GM23338 (cell line): Measurements from ENCODE around the gene BAIAP2. TPM values are rescaled to one million over a fixed set of nuclear protein-coding genes. Genes with fewer than 3 reads are reported as not detected.

ENCODE experiments used
- ATAC-seq: fragments of 200-7000 bp; cut with Tn5 transposase; 3 replicates; pipeline ENCODE4 v1.9.1; 2020
- DNase-seq: peaks from one replicate; pipeline ENCODE4 v3.0.0-alpha.2; 2015; ENCODE audit warnings: low spot score
- H2AFZ ChIP-seq: fragments of 200-600 bp; sonication (generic); 2 replicates; pipeline ENCODE4 v1.8.0; 2016; ENCODE audit warnings: antibody characterized with exemption, mild to moderate bottlenecking, moderate library complexity
- H3F3A ChIP-seq: fragments of 200-600 bp; sonication (generic); replicated peaks from 2 replicates; pipeline ENCODE4 v1.8.0; 2017; ENCODE audit warnings: antibody characterized with exemption, mixed run types, low read depth
- H3K27ac ChIP-seq: fragments of 200-600 bp; sonication (generic); 2 replicates; pipeline ENCODE4 v1.6.1; 2016; ENCODE audit warnings: low read depth
- H3K27me3 ChIP-seq: fragments of 200-600 bp; sonication (generic); 2 replicates; pipeline ENCODE4 v1.8.0; 2016; ENCODE audit warnings: mild to moderate bottlenecking, mixed run types, moderate library complexity; ENCODE audit not compliant: insufficient read depth
- H3K36me3 ChIP-seq: fragments of 200-600 bp; sonication (generic); 2 replicates; pipeline ENCODE4 v1.8.0; 2016; ENCODE audit warnings: mild to moderate bottlenecking; ENCODE audit not compliant: insufficient read depth
- H3K4me1 ChIP-seq: fragments of 200-600 bp; sonication (generic); 2 replicates; pipeline ENCODE4 v1.8.0; 2016; ENCODE audit warnings: mild to moderate bottlenecking, moderate library complexity; ENCODE audit not compliant: insufficient read depth
- H3K4me2 ChIP-seq: fragments of 200-600 bp; sonication (generic); 2 replicates; pipeline ENCODE4 v1.7.1; 2017; ENCODE audit warnings: mixed run types
- H3K4me3 ChIP-seq: fragments of 200-600 bp; sonication (generic); 2 replicates; pipeline ENCODE4 v1.6.1; 2016; ENCODE audit warnings: mixed run types
- H3K79me2 ChIP-seq: fragments of 200-600 bp; sonication (generic); replicated peaks from 2 replicates; pipeline ENCODE4 v1.8.0; 2017; ENCODE audit warnings: mild to moderate bottlenecking; ENCODE audit not compliant: insufficient read depth
- H3K9me2 ChIP-seq: fragments of 200-600 bp; sonication (generic); 2 replicates; pipeline ENCODE4 v1.8.0; 2017; ENCODE audit not compliant: insufficient read depth
- H4K20me1 ChIP-seq: fragments of 200-600 bp; sonication (generic); replicated peaks from 2 replicates; pipeline ENCODE4 v1.8.0; 2017; ENCODE audit warnings: mild to moderate bottlenecking; ENCODE audit not compliant: insufficient read depth
- H3K27ac Mint-ChIP-seq: 2 replicates; pipeline ENCODE4 v1.8.0; 2020; ENCODE audit warnings: inconsistent platforms, mild to moderate bottlenecking, moderate library complexity, mixed read lengths
- H3K27me3 Mint-ChIP-seq: 3 replicates; pipeline ENCODE4 v1.8.0; 2022; ENCODE audit warnings: low read depth, mild to moderate bottlenecking, moderate library complexity, mixed read lengths, inconsistent platforms; ENCODE audit not compliant: insufficient read depth, poor library complexity
- H3K36me3 Mint-ChIP-seq: 3 replicates; pipeline ENCODE4 v1.8.0; 2021; ENCODE audit warnings: low read depth, mild to moderate bottlenecking, inconsistent platforms, moderate library complexity, mixed read lengths
- H3K4me1 Mint-ChIP-seq: 3 replicates; pipeline ENCODE4 v1.8.0; 2020; ENCODE audit warnings: mild to moderate bottlenecking, inconsistent platforms, mixed read lengths
- H3K4me3 Mint-ChIP-seq: 3 replicates; pipeline ENCODE4 v1.8.0; 2021; ENCODE audit warnings: moderate library complexity, mild to moderate bottlenecking, inconsistent platforms, mixed read lengths
- H3K9me3 Mint-ChIP-seq: 3 replicates; pipeline ENCODE4 v1.8.0; 2020; ENCODE audit warnings: moderate library complexity, mild to moderate bottlenecking, inconsistent platforms, mixed read lengths
- EZH2phosphoT487 ChIP-seq: fragments of 200-600 bp; sonication (generic); IDR thresholded peaks from one replicate; pipeline ENCODE4 v1.8.1; 2018; ENCODE audit warnings: antibody characterized with exemption; ENCODE audit not compliant: unreplicated experiment
- JUNB ChIP-seq: IDR thresholded peaks from one replicate; pipeline ENCODE4 v1.6.1; 2016; ENCODE audit warnings: antibody characterized with exemption; ENCODE audit not compliant: unreplicated experiment
- POLR2AphosphoS5 ChIP-seq: IDR thresholded peaks from 2 replicates; pipeline ENCODE4 v1.6.1; 2016; ENCODE audit warnings: antibody characterized with exemption, low read depth
- STAT1 ChIP-seq: IDR thresholded peaks from one replicate; pipeline ENCODE4 v1.6.1; 2016; ENCODE audit warnings: antibody characterized with exemption; ENCODE audit not compliant: unreplicated experiment
- ZNF331 ChIP-seq: fragments of 250-450 bp; sonication (Bioruptor Pico); IDR thresholded peaks from 2 replicates; pipeline ENCODE4 v1.5.0; 2020; ENCODE audit warnings: low read depth, mild to moderate bottlenecking, moderate library complexity
- polyA plus RNA-seq: library from polyadenylated mRNA; unstranded; fragments of >200 nt; fragmentation: Nextera tagmentation; extraction: Ambion mirVana; gene quantifications from 2 replicates; pipeline ENCODE4 v1.2.1, GENCODE V29; 2016
- total RNA-seq: library from RNA; depleted of rRNA; stranded (reverse); fragments of >200 nt; shearing (Covaris generic); gene quantifications from 2 replicates; pipeline ENCODE4 v1.2.3, GENCODE V29; 2014
- TF ChIP-seq, protein P1 (sequence below): fragments of 250-450 bp; sonication (Bioruptor Pico); IDR thresholded peaks from 2 replicates; pipeline ENCODE4 v1.5.0; 2020; ENCODE audit warnings: mild to moderate bottlenecking, moderate library complexity

Gene BAIAP2
- total and polyA plus RNA-seq, 2 experiments from 2014 or later: 21.7 to 22.7 TPM

DNA sequence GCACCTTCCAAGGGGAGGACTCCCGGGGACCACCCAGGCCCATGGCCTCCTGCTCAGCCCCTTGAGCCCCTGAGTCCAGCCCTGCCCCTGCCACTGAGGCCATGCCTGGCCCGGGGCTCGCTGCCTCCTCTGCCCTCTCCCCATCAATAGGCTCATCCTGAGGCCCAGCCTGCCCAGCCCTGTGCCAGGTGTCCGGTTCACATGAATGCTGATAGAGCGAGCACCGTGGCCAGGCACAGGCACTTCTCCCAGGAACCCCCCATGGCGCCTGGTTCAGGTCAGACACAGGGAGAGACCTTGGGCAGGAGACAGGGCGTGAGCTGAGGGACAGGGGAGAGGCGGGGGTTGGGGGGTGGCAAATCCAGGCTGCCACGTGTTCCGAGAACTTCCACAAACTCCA lies 127.5 kb downstream of the BAIAP2 start (continued):
- no peak for TF ChIP-seq STAT1

DNA sequence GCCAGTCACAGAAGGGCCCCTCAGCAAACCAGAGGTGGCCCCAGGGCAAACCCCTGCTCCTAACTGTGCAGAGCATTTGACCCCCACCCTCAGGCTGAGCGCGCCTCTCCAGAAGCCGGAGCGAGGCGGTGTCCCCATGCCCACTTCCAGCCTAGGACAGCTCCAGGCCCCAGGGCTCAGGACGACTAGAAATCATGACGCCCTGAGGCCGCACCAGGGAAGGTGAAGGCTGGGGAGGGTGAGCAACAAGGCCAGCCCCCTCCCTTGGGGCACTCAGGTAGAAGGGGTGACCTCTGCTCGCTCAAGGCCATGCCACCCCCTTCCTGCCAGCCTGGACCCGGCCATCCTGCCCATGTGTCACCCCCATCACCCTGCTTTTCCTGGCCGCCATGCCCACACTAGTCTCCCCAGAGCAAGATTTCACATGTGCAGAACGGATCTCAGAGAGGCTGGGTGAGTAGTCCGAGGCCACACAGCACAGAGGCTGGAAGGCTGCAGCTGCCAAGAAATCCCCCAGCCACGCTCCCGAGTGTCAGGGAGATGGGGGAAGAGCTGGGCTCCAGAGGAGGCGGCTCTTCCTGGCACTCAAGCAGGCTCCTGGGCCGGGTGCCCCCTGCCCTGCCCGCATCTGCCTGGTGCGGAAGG lies 128.2 kb downstream of the BAIAP2 start:
- Histone ChIP-seq H3K4me3 (no peak overlapping the region), H3K79me2 (no peaks in the 10 kb centered on the region), H3K36me3 (no peaks in the 10 kb centered on the region), H3F3A (no peaks in the 10 kb centered on the region), H4K20me1 (no peaks in the 10 kb centered on the region), H3K27me3 (no peaks in the 10 kb centered on the region), H3K4me1 (no peaks in the 10 kb centered on the region), H2AFZ (no peak overlapping the region), H3K4me2 (no peak overlapping the region), H3K27ac (no peak overlapping the region), H3K9me2 (no peaks in the 10 kb centered on the region)
- Mint-ChIP-seq H3K27me3 (peaks cover 6% of the 10 kb centered on the region), H3K4me3 (no peak overlapping the region), H3K36me3 (no peaks in the 10 kb centered on the region), H3K9me3 (no peaks in the 10 kb centered on the region), H3K27ac (no peak overlapping the region), H3K4me1 (peaks cover 2% of the 10 kb centered on the region; the same call in 1 of the 3 replicates)
- no peak for TF ChIP-seq ZNF331 (CRISPR knock-in tag)
- no peak for TF ChIP-seq POLR2AphosphoS5
- TF ChIP-seq EZH2phosphoT487: no peak
- TF ChIP-seq JUNB: no peak
- TF ChIP-seq, protein P1, sequence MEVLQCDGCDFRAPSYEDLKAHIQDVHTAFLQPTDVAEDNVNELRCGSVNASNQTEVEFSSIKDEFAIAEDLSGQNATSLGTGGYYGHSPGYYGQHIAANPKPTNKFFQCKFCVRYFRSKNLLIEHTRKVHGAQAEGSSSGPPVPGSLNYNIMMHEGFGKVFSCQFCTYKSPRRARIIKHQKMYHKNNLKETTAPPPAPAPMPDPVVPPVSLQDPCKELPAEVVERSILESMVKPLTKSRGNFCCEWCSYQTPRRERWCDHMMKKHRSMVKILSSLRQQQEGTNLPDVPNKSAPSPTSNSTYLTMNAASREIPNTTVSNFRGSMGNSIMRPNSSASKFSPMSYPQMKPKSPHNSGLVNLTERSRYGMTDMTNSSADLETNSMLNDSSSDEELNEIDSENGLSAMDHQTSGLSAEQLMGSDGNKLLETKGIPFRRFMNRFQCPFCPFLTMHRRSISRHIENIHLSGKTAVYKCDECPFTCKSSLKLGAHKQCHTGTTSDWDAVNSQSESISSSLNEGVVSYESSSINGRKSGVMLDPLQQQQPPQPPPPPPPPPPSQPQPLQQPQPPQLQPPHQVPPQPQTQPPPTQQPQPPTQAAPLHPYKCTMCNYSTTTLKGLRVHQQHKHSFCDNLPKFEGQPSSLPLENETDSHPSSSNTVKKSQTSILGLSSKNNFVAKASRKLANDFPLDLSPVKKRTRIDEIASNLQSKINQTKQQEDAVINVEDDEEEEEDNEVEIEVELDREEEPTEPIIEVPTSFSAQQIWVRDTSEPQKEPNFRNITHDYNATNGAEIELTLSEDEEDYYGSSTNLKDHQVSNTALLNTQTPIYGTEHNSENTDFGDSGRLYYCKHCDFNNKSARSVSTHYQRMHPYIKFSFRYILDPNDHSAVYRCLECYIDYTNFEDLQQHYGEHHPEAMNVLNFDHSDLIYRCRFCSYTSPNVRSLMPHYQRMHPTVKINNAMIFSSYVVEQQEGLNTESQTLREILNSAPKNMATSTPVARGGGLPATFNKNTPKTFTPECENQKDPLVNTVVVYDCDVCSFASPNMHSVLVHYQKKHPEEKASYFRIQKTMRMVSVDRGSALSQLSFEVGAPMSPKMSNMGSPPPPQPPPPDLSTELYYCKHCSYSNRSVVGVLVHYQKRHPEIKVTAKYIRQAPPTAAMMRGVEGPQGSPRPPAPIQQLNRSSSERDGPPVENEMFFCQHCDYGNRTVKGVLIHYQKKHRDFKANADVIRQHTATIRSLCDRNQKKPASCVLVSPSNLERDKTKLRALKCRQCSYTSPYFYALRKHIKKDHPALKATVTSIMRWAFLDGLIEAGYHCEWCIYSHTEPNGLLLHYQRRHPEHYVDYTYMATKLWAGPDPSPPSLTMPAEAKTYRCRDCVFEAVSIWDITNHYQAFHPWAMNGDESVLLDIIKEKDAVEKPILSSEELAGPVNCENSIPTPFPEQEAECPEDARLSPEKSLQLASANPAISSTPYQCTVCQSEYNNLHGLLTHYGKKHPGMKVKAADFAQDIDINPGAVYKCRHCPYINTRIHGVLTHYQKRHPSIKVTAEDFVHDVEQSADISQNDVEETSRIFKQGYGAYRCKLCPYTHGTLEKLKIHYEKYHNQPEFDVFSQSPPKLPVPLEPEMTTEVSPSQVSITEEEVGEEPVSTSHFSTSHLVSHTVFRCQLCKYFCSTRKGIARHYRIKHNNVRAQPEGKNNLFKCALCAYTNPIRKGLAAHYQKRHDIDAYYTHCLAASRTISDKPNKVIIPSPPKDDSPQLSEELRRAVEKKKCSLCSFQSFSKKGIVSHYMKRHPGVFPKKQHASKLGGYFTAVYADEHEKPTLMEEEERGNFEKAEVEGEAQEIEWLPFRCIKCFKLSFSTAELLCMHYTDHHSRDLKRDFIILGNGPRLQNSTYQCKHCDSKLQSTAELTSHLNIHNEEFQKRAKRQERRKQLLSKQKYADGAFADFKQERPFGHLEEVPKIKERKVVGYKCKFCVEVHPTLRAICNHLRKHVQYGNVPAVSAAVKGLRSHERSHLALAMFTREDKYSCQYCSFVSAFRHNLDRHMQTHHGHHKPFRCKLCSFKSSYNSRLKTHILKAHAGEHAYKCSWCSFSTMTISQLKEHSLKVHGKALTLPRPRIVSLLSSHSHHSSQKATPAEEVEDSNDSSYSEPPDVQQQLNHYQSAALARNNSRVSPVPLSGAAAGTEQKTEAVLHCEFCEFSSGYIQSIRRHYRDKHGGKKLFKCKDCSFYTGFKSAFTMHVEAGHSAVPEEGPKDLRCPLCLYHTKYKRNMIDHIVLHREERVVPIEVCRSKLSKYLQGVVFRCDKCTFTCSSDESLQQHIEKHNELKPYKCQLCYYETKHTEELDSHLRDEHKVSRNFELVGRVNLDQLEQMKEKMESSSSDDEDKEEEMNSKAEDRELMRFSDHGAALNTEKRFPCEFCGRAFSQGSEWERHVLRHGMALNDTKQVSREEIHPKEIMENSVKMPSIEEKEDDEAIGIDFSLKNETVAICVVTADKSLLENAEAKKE (CRISPR knock-in tag): no peak
- no peak for DNase-seq
- ATAC-seq: no peak
